HG03060 (cell line): Measurements from ENCODE around the gene PIGU.
"Not testable (repeated sequence)": the region's sequence is repeated elsewhere in the genome, so short reads cannot be mapped to it uniquely, and the experiment has no call there.

ENCODE experiments used
- ATAC-seq: cut with Tn5 transposase; IDR thresholded peaks from one replicate; pipeline ENCODE4 v1.9.1; 2021; ENCODE audit warnings: low read depth, moderate number of reproducible peaks; ENCODE audit not compliant: unreplicated experiment

The PIGU gene

DNA sequence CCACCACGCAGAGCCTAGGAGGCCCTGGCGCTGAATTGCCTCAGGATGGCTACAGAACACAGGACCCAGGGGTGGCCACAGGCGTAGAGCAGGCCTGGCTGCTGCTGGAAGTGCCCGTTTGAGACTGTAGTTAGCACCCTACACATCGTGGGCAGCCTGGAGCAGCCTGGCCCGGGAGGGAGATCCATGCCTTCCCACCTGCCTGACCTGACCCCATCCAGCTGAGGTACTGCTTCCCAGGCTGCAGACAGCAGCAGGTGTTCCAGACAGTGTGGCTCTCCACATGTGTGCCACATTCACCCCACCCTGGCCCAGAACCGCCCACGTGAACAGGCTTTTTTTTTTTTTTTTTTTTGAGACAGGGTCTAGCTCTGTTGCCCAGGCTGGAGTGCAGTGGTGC, 139.2 kb downstream of the PIGU start:
- no peak for ATAC-seq

DNA sequence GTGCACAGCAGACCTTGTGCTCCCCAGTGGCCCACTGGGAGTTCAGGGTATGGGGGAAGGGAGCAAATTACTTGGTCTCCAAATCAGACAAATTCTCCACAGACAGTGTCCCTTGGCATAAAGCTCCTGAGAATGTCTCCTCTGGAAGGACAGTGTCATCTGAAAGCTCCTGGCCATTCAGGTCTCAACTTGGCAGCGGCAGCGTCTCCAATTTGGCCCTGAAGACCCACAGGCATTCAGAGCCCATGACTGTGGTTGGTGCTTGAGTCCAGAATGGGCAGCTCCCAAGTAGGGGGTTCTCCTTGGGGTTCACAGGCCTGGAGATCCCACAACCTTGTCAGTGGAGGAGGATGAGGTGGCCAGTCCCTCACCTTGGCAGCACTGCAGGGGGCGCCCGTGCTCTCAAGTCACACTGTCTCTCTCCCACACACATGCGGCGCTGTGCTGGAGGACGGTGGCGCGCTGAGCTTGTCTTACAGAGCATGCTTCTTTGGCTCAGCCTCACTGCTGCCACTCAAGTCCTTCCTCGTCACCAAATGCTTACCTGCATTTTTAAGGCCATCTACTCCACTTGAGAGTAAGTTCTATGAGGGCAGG, 140.0 kb downstream of the PIGU start:
- ATAC-seq, result no peak

GRCh38 chr20:34535857-34536256, 141.0 kb downstream of the PIGU start:
- ATAC-seq, result no peak

DNA sequence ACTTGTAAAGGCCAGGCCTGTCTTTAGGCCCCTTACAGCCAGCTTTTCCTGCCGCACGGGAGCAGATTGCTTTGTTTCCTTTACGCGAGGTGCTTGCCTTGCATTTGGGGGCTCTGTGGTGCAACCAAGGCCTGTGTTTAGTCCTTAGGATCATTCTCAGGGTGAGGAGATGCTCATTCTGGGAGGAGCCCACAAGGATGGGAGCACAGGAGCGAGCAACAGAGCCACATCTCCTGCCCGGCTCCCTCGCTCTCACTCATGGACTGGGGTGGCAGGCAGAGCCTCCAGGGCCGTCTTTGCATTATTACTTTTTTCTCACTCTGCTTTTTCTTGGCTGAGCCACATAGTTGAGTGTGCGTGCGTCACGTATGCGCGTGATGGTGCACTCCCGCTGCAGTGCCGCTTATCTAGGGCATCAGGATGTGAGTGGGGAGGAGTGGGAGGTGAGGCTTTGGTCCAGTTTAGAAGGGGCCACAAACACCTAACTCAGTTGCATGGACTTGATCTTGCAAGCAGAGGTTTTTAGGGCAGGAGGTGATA, 141.5 kb downstream of the PIGU start:
- no peak for ATAC-seq

- no peak for ATAC-seq
Measured at GRCh38 chr20:34534391-34535165, 142.3 kb downstream of the PIGU start.

DNA sequence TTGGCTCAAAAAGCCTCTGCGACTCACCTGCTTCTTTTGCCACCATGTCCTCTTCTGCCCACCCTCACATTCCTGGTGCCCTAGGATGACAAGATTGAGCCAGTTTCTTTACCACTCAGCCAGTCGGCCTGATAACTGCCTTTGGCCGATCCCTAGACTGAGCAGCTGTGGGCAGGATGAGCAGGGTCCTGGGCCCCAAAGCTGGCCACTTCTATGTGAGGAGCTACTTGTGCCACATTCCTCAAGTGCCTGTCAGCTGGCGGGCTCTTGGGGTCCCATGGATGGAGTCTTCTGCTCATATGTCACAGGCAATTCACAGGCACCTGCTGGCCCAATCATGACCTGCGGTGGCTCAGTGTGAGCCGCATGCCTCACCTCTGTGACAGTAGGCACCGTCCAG, 144.1 kb downstream of the PIGU start:
- ATAC-seq, result no peak

DNA sequence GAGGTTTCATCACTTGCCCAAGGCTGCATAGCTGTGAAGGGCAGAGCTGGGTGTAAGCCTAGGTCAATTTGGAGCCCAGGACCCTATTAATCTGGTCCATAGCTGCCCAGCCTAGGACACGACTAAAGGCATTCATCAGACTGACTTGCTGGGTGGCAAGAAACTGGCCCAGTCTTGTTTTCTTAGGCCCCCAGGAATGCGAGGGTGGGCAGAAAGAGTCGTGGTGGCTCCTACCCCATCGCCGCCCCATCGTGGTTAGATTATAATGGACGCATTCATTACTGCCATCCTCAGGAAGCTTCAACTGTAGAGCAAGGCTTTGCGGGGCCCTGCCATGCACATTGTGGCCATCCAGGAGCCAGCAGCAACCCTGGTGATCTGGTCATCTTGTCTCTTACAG, 144.6 kb downstream of the PIGU start:
- ATAC-seq, result no peak

GRCh38 chr20:34531608-34532265, 145.2 kb downstream of the PIGU start:
- ATAC-seq, result no peak

- ATAC-seq, result no peak
Measured at GRCh38 chr20:34530342-34530741, 146.6 kb downstream of the PIGU start.

GRCh38 chr20:34529742-34530141, 147.2 kb downstream of the PIGU start:
- no peak for ATAC-seq

GRCh38 chr20:34528921-34529297, 148.0 kb downstream of the PIGU start:
- ATAC-seq, result no peak

GRCh38 chr20:34527016-34527415, 149.9 kb downstream of the PIGU start:
- ATAC-seq, result no peak

- ATAC-seq, result no peak
Measured at GRCh38 chr20:34526466-34526865, 150.4 kb downstream of the PIGU start.

GRCh38 chr20:34525709-34526416, 151.0 kb downstream of the PIGU start:
- no peak for ATAC-seq

DNA sequence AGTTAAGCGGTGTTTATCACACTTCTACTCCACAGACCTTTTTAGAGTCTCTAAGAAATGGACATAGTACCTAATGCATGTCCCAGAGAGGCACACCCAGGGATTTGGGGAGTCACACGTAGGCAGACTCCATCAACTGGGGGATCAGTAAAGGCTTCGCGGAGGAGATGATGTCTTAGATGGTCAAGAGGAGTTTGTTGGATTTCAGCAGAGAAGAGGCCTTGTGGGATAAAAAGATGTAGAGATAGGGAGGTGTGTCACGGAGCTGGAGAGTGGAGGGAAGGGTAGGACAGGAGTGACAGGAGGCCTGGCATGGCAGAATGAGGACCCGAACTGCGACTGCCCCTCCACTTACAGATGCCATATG, 151.6 kb downstream of the PIGU start:
- no peak for ATAC-seq

GRCh38 chr20:34524426-34524825, 152.5 kb downstream of the PIGU start:
- no peak for ATAC-seq

DNA sequence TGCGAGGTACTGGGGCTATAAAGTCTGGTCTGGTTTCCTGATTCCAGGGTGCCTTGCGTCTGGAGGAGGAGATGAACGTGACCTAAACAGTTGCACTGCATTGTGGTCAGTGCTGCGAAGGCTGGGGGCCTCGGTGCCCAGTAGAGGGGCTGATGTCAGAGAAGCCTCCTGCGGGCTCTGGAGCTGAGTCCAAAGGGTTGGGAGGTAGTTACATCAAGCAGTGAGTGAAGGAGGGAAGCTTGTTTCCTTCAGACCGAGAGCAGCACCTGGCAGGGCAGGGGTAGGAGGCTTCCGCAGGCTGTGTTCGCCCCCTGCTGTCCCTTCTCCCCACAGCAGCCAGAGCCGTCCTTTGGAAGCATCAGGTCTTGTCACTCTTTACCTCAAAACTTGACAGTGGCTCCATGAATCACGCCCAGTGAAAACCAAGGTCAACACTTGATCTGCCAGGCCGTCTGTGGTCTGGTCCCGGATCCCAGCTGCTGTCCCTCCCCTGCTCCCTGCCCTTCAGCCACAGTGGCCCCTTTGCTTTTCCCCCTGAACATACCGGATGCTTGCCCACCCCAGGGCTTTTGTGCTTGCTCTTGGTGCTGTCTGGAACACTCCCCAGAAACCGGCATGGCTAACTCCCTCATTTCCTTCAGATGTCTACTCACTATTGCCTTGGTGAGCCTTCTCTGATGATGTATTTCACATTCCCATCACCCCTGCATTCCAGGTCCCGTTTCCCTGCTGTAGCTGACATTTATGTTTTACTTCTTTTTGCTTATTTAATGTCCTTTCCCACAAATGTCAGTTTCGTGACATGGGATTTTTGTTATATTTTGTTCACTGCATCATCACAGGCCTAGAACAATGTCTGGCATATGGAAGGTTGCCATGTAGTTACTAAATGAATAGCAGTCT, 153.7 kb downstream of the PIGU start:
- no peak for ATAC-seq

GRCh38 chr20:34519841-34520240, 157.1 kb downstream of the PIGU start:
- ATAC-seq, result not testable (repeated sequence)

DNA sequence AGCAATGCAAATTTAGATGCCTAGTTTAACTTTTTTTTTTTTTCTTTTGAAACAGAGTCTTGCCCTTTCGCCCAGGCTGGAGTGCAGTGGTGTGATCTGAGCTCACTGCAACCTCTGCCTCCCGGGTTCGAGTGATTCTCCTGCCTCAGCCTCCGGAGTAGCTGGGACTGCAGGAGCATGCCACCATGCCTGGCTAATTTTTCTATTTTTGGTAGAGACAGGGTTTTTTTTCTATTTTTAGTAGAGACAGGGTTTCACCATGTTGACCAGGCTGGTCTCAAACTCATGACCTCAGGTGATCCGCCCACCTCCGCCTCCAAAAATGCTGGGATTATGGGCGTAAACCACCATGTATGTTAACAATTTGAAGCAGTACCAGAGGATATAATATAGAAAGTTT, 158.0 kb downstream of the PIGU start:
- ATAC-seq, result not testable (repeated sequence)

GRCh38 chr20:34517114-34517505, 159.8 kb downstream of the PIGU start:
- no peak for ATAC-seq
